ENCODE measurements around the gene CD2AP.

The CD2AP gene

GRCh38 chr6:47648031-47648430, 170.4 kb downstream of the CD2AP start:
- no peak for DNase-seq

- no peak for DNase-seq
Observed at GRCh38 chr6:47650553-47651432, 173.2 kb downstream of the CD2AP start.

GRCh38 chr6:47651505-47651944, 173.9 kb downstream of the CD2AP start:
- no peak for DNase-seq

- no peak for DNase-seq
Observed at GRCh38 chr6:47653706-47654105, 176.1 kb downstream of the CD2AP start.

- DNase-seq: no peak
Observed at GRCh38 chr6:47654255-47654654, 176.7 kb downstream of the CD2AP start.

GRCh38 chr6:47655719-47656595, 178.4 kb downstream of the CD2AP start:
- peak; percentile 58 for DNase-seq

GRCh38 chr6:47661960-47662359, 184.4 kb downstream of the CD2AP start:
- no peak for DNase-seq

- no peak for DNase-seq
Observed at GRCh38 chr6:47663462-47664216, 186.1 kb downstream of the CD2AP start.

GRCh38 chr6:47665112-47665511, 187.5 kb downstream of the CD2AP start:
- DNase-seq: no peak

- no peak for DNase-seq
Observed at GRCh38 chr6:47669684-47670513, 192.3 kb downstream of the CD2AP start.

- no peak for DNase-seq
Observed at GRCh38 chr6:47670851-47671250, 193.3 kb downstream of the CD2AP start.

GRCh38 chr6:47671777-47672176, 194.2 kb downstream of the CD2AP start:
- DNase-seq: no peak

GRCh38 chr6:47672816-47673215, 195.2 kb downstream of the CD2AP start:
- no peak for DNase-seq

- DNase-seq: no peak
Observed at GRCh38 chr6:47674673-47675072, 197.1 kb downstream of the CD2AP start.

All from stimulated activated CD4-positive, alpha-beta T cell treated with anti-CD3 and anti-CD28 coated beads, Interleukin-1b, Interleukin-23, amount 100 ng/mL, for 48 hours (primary cell).